IgD-negative memory B cell (primary cell): ENCODE results near the gene CPLX1. TPM values are rescaled to one million over a fixed set of nuclear protein-coding genes. Genes with fewer than 3 reads are reported as not detected.
"Not testable (repeated sequence)": the region's sequence is repeated elsewhere in the genome, so short reads cannot be mapped to it uniquely, and the experiment has no call there.

Source experiments
- H3K27ac Mint-ChIP-seq, 3 donors: one replicate each; pipeline ENCODE4 v1.8.0; 2020 to 2022; ENCODE audit warnings: mild to moderate bottlenecking in 3 of 3, mixed read lengths in 3 of 3, moderate library complexity in 1 of 3
- H3K27me3 Mint-ChIP-seq: one replicate; pipeline ENCODE4 v1.8.0; 2021; ENCODE audit warnings: mixed read lengths
- H3K36me3 Mint-ChIP-seq: one replicate; pipeline ENCODE4 v1.8.0; 2020; ENCODE audit warnings: mild to moderate bottlenecking, mixed read lengths
- H3K4me1 Mint-ChIP-seq, 3 donors: one replicate each; pipeline ENCODE4 v1.8.0; 2020 to 2022; ENCODE audit warnings: mixed read lengths in 3 of 3, mild to moderate bottlenecking in 1 of 3
- H3K4me3 Mint-ChIP-seq, 4 donors: one replicate each; pipeline ENCODE4 v1.8.0; 2020 to 2022; ENCODE audit warnings: mild to moderate bottlenecking in 4 of 4, mixed read lengths in 4 of 4, moderate library complexity in 3 of 4
- H3K9me3 Mint-ChIP-seq, 3 donors: one replicate each; pipeline ENCODE4 v1.8.0; 2020 to 2021; ENCODE audit warnings: mixed read lengths in 3 of 3, mild to moderate bottlenecking in 1 of 3
- polyA plus RNA-seq: library from polyadenylated mRNA; unstranded; fragments of 300-500 nt; fragmentation: Illumina TruSeq; gene quantifications from one replicate; pipeline ENCODE4 v1.2.3, GENCODE V29; 2021

CPLX1 gene
- polyA plus RNA-seq, 1 donor from 2014 or later: not detected

DNA sequence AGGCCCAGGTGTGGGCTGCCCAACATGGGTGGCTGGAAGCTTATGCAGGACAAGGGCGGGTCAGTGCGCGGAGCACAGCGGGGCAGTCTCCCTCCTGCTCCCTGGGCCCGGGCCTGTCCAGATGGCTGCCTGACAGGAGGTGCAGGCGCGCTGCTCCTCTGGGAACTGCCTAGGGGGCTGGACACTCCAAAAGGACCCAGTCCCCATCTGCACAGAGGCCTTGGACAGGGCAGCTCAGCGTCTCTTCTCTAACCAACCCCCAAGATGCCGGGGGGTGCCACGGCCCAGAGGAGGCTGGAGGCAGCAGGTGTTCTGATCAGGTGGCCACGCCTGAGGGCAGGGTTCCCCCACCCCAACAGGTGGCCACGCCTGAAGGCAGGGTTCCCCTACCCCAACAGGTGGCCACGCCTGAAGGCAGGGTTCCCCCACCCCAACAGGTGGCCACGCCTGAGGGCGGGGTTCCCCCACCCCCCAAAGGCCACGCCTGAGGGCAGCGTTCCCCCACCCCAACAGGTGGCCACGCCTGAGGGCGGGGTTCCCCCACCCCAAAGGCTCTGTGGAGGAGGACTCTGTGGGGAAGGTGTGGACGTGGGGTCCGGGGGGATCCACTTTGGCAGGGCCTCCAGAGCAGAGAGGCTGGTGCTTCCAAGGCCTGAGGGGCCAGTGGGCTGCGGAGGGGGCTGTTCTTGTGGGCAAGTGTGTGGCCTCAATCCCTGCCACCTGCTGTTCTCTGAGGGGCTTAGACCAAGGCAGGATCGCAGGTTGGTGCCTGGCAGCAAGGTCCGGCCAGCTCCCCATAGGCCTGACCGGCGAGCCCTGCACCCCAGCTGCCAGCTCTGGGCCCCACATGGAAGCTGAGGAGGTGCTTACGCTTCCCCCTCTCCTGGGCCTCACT lies 36.1 kb downstream of the CPLX1 start:
- H3K27ac Mint-ChIP-seq: no peak overlapping the region
- H3K9me3 Mint-ChIP-seq: no peaks in the 10 kb centered on the region
- H3K27me3 Mint-ChIP-seq: peaks cover 46% of the 10 kb centered on the region
- peaks cover 17 to 22% (median 20%) of the 10 kb centered on the region in 3 donors for H3K4me1 Mint-ChIP-seq
- H3K4me3 Mint-ChIP-seq: no peak overlapping the region
- H3K36me3 Mint-ChIP-seq: no peaks in the 10 kb centered on the region

DNA sequence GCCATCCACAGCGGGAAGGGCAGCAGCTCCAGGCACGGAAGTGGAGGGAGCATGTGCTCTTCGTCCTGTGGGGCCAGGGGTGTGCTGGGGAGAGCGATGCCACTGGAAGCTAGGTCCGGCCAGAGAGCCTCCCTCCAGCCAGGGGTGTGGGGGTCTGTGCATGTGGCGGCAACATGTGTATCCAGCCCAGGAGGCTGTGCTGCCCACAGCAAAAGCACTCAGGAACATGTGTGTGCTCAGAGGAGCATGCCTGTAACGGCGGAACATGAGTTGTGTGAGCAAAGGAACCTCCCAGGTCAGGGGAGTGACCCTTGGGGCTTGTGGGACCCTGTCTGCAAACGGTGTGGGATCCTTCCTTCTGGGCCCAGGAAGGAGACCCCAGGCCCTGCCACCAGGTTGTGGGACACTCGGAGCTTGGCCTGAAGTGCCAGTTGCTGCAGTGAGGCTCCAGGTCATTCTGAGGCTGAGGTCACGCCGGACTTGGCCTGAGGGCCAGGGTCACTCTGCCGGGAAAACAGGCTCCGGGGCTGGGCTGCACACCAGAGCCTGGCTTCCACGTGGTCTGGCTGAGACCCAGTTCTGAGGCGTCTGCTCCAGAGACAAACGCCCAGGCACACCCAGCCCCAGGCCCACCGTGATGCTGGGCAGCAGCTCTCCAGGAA lies 37.2 kb downstream of the CPLX1 start:
- Mint-ChIP-seq H3K4me1 (peaks cover 6 to 13% (median 12%) of the 10 kb centered on the region in 3 donors), H3K9me3 (peaks cover 0 to 2% (median 0%) of the 10 kb centered on the region in 3 donors), H3K36me3 (no peaks in the 10 kb centered on the region), H3K27ac (no peak overlapping the region), H3K27me3 (peaks cover 44% of the 10 kb centered on the region), H3K4me3 (no peak overlapping the region)

DNA sequence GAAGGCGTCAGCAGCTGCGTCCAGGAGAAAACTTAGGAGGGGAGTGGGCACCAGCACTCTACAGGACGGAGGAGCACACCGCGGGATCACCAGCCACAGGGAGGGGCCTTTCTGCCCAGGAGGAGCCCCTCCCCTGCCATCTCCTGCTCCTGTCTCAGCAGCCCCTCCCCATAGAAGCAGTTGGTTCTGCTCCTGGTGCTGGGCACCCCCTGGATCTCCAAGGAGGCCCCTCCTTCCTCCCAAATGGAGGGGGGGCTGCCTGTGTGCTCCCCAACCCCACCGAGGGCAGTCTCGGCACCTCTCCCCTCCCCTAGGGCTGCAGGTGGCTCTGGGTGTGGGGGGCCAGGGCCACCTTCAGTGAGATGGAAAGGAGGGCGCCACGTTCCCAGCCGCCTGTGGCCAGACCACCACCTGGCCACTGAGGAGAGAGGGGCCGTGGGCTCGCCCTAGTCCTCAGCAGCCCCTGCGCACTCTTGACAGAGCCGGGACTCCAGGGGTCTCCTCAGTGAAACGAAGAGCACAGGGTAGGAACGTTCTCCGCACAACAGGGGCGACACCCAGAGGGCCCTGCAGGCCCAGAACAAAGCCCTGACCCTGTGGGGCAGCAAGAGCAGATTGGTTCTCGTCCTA lies 37.8 kb downstream of the CPLX1 start:
- no peak overlapping the region for H3K27ac Mint-ChIP-seq
- H3K27me3 Mint-ChIP-seq: peaks cover 39% of the 10 kb centered on the region
- no peaks in the 10 kb centered on the region for H3K36me3 Mint-ChIP-seq
- peaks cover 0 to 2% (median 0%) of the 10 kb centered on the region in 3 donors for H3K9me3 Mint-ChIP-seq
- H3K4me1 Mint-ChIP-seq: peaks cover 4 to 11% (median 9%) of the 10 kb centered on the region in 3 donors
- H3K4me3 Mint-ChIP-seq: no peak overlapping the region

DNA sequence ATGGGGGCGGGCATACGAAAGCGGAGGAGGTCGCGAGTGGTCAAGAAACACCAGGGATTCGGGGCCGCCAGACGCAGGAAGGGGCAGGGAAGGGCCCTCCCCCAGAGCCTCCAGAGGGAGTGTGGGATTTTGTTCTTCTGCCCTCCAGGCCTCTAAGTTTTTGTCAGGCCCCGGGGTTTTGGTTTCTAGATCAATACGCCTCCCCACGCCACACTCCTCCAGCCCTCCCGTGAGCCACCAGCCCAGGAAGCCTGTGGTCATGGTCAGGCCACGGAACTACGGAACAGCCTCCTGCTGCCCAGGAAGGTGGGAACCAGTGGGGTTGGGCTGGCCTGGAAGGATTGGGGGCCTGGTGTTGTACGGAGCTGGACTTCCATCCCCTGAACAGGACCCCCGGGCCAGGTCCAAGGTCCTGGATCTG lies 38.4 kb downstream of the CPLX1 start:
- Mint-ChIP-seq H3K4me1 (peaks cover 0 to 7% (median 5%) of the 10 kb centered on the region in 3 donors), H3K9me3 (peaks cover 0 to 2% (median 0%) of the 10 kb centered on the region in 3 donors), H3K27ac (peak overlapping the region in 2 of 3 donors; percentile 23 to 77), H3K36me3 (no peaks in the 10 kb centered on the region), H3K4me3 (no peak overlapping the region), H3K27me3 (peaks cover 33% of the 10 kb centered on the region)

DNA sequence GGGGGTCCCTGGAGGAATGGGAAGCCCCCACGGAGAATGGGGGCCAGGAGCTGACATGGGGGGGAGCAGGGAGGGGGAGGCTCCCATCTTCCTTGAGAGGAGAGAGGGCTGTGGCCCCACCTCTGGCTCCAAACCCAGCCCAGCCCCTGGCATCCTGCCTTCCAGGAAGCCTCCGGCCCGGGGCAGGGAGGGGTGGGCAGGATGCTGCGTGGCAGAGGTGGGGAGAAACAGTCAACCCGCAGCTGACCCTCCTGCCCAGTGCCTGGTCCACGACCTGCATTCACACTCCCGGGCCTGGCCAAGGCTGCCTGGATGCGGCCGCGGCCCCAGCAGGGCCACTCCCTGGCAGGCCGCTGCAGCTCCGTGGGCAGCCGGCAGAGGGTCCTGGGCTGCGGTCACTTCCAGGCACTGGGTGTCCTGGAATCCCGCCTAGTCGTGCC lies 39.0 kb downstream of the CPLX1 start:
- H3K4me3 Mint-ChIP-seq: no peak overlapping the region
- H3K4me1 Mint-ChIP-seq: peaks cover 3 to 10% (median 9%) of the 10 kb centered on the region in 3 donors
- H3K36me3 Mint-ChIP-seq: no peaks in the 10 kb centered on the region
- H3K27ac Mint-ChIP-seq: peak overlapping the region in 1 of 3 donors; percentile 77
- H3K9me3 Mint-ChIP-seq: peaks cover 0 to 2% (median 0%) of the 10 kb centered on the region in 3 donors
- H3K27me3 Mint-ChIP-seq: peaks cover 31% of the 10 kb centered on the region

DNA sequence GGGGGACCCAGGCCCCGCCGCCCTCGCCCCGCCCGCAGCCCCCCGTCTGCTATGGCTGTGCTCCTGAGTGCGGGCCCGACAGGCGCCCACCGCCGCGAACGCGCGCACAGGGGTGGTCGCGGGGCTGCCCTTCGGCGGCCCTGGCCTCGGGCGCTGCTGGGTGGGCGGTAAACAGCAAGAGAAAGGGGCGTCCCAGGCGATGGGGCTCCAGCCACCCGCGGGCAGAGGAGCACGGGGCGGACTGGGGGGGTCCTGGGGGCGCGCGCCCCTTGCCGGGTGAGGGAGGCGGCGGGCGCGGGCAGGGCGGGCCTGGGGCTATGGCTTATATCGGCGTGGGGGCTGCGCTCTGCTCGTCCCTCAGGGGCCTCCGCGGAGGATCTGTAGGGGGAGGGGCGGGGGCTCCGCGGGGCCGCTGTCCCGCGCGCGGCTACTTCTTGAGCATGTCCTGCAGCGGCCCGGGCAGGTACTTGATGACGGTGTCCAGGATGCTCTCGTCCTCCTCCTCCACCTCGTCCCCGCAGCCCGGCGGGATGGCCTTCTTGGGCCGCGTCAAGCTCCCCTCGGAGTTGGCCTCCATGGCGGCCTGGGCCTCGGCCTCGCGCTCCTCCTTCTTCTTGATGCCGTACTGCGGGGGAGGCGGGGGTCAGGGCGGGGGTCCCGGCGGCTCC lies 39.7 kb downstream of the CPLX1 start:
- no peaks in the 10 kb centered on the region for H3K36me3 Mint-ChIP-seq
- H3K27me3 Mint-ChIP-seq: peaks cover 31% of the 10 kb centered on the region
- no peak overlapping the region for H3K4me3 Mint-ChIP-seq
- H3K4me1 Mint-ChIP-seq: peaks cover 7 to 10% (median 9%) of the 10 kb centered on the region in 3 donors
- no peak overlapping the region for H3K27ac Mint-ChIP-seq
- H3K9me3 Mint-ChIP-seq: peaks cover 0 to 2% (median 0%) of the 10 kb centered on the region in 3 donors

DNA sequence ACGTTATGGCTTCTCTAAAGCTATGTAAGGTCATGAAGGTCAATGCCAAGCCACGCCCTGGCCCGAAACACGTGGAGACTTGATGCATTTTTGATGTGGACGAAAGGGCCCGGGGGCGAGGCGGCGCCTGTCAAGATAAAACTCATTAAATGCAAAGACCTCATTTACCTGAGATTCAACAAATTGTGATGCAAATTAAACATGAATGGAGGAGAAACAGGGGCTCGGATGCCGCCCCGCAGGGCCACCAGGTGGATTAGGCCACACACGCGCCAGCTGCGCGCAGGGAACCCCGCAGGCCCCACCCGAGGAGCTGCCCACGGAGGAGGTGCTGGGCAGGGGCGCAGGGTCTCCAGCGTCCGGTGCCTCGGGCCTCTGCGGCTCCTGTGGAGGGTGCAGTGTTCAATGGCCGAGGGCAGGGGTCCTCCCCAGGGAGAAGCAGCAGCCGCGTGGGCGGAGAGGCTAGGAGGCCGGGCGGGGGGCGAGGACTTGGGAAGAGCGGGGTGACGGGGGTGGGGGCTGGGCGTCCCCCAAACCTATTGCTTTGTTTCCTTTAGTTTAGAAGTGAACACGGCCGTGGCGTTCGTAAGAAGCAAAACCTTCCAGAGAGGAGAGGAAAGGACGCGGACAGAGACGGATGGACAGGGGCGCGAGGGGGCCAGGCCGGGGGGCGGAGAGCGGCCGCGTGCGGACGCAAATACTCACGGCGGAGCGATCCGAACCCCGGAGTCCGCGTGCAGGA lies 40.4 kb downstream of the CPLX1 start:
- Mint-ChIP-seq H3K27ac (no peak overlapping the region), H3K27me3 (peaks cover 28% of the 10 kb centered on the region), H3K9me3 (peaks cover 0 to 2% (median 0%) of the 10 kb centered on the region in 3 donors), H3K4me1 (peaks cover 7 to 13% (median 11%) of the 10 kb centered on the region in 3 donors), H3K36me3 (no peaks in the 10 kb centered on the region), H3K4me3 (peak overlapping the region in 2 of 4 donors; percentile 37 to 54)

DNA sequence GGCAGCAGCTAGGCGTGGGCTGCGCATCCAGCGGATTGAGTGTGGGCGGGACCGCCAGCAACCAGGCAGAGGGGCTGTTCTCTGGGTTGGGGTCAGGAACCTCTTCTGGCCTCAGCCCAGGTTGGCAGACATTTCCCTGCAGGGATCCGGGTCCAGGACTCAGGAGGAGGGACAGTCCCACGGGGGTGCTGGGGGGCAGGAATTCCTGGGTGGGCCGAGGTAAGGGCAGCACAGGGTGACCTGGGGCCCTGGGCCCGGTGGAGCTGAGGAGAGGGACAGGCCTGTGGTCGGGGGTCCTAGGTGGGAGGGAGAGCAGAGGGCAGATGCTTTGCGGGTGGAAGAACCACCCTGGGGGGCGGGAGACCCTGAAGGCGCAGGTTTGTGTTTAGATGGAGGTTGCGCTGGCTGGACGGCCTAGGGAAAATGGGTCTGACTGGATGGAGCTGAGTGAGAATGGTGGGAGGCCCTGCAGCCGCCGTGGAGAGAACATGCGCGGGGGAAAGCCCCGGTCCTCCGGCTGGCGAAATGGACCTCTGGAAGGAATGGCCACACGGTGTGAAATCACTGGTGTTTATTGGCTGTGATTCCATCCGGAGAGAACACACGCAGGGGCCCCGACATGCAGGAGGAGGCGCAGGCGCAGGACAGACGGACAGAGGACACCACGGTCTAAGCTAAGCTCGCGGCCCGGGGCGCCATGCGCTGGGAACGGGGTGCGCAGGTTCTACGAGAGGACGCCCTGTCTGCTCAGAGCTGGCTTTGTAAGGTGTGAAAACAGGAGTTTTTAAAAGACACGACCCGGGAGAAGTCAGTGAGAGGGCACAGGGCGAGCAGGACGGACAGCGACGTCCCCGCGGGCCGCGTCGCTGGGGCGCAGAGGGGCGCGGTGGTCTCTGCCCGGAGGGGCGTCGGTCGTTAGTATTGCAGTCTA lies 41.3 kb downstream of the CPLX1 start:
- peaks cover 28% of the 10 kb centered on the region for H3K27me3 Mint-ChIP-seq
- H3K36me3 Mint-ChIP-seq: peaks cover 1% of the 10 kb centered on the region
- no peak overlapping the region for H3K27ac Mint-ChIP-seq
- peak overlapping the region; percentile 12 to 75 (median 50) for H3K4me3 Mint-ChIP-seq
- peaks cover 0 to 2% (median 0%) of the 10 kb centered on the region in 3 donors for H3K9me3 Mint-ChIP-seq
- H3K4me1 Mint-ChIP-seq: peaks cover 7 to 21% (median 18%) of the 10 kb centered on the region in 3 donors

DNA sequence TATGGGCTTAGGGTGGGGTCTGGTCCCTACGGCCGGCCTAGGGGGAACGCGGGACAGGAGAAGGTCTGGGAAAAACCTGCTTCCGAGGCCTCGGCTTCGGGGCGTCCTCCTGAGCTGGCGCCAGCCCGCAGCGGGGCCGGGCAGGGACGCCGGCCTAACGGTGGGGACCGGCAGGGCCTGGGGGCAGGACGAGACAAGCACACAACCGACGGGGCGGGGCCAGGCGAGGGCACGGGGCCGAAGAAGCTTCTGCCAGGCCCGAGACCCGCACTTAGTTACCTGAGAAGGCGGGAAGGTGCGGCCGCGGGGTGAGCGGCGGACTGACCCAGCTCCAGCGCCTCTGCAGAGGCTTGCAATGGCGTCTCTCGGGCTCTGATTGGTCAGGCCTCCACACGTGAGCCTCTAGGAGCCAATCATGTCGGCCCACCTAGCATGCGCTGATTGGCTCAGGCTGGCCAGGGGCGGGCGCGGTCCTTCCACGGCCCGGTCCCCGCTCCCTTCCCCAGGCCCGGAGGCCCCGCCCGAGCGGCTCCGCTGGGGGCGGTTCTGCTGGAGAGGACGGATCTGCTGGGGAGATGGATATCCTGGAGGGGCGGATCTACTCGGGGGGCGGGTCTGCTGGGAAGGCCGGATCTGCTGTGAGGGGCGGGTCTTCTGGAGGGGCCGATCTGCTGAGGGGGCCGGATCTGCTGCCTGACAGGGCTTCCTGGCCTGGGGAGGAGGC lies 44.3 kb downstream of the CPLX1 start:
- Mint-ChIP-seq H3K4me3 (peak overlapping the region; percentile 90 to 97 (median 96)), H3K4me1 (peaks cover 18 to 28% (median 20%) of the 10 kb centered on the region in 3 donors), H3K36me3 (peaks cover 4% of the 10 kb centered on the region), H3K27ac (peak overlapping the region; percentile 96 to 99 (median 98)), H3K9me3 (peaks cover 0 to 2% (median 0%) of the 10 kb centered on the region in 3 donors), H3K27me3 (peaks cover 18% of the 10 kb centered on the region)

DNA sequence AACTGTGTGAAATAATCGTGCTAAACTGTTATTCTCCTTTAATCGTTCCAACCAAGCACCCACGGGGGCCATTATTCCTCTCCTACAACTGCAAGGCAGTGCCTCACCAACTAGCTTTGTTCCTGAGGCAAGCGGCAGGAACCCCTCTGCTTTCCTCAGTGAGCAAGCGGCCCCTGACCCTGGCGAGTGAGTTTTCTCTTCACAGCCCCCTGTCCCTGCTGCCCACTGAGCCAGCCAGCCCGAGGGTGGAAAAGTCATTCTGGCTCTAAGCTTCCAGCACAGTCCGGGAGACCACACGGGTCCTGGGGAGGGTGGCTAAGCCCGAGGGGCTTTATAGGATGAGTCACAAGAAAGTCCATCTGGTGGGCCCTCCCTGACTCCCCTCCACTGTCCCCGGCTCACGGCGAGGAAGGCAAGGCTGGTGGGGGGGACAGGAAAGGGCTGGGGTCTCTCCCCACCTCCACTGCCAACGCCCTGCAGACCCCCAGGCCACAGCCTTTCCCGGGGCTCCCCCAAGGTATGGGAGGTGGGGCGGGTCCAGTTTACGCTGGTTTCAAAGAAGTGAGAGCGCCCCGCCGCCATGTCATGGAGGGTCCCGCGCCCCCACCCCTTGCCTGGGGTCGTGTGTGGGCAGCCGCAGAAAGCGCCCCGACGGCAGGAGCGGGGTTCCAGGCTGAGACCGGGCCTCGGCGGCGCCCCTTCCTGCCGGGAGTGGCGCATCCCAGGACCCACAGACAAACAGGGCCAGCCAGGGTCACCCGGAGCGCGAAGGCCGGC lies 45.0 kb downstream of the CPLX1 start:
- peaks cover 5% of the 10 kb centered on the region for H3K36me3 Mint-ChIP-seq
- peak overlapping the region; percentile 96 to 99 (median 98) for H3K27ac Mint-ChIP-seq

DNA sequence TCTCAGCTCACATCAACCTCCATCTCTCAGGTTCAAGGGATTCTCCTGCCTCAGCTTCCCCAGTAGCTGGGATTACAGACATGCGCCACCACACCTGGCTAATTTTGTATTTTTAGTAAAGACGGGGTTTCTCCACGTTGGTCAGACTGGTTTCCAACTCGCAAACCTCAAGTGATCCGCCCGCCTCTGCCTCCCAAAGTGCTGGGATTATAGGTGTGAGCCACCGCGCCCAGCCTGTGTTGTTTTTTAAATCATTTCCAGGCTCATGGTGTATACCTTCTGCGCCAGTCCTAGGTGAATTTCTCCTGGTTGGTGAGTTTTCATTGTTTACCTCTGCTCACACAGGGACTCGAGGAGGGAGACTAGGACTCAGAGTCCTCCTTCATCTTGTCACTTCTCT lies 45.7 kb downstream of the CPLX1 start:
- not testable (repeated sequence) for H3K36me3 Mint-ChIP-seq, H3K9me3 Mint-ChIP-seq
- Mint-ChIP-seq H3K4me1 (peaks cover 19 to 33% (median 21%) of the 10 kb centered on the region in 3 donors), H3K27ac (peak overlapping the region; percentile 63 to 98 (median 85)), H3K4me3 (peak overlapping the region; percentile 90 to 97 (median 96)), H3K27me3 (peaks cover 13% of the 10 kb centered on the region)

More for the DNA sequence above, 45.0 kb downstream of the CPLX1 start:
- Mint-ChIP-seq H3K4me1 (peaks cover 20 to 32% (median 20%) of the 10 kb centered on the region in 3 donors), H3K27me3 (peaks cover 18% of the 10 kb centered on the region), H3K9me3 (peaks cover 0 to 2% (median 0%) of the 10 kb centered on the region in 3 donors), H3K4me3 (peak overlapping the region; percentile 90 to 97 (median 96))

DNA sequence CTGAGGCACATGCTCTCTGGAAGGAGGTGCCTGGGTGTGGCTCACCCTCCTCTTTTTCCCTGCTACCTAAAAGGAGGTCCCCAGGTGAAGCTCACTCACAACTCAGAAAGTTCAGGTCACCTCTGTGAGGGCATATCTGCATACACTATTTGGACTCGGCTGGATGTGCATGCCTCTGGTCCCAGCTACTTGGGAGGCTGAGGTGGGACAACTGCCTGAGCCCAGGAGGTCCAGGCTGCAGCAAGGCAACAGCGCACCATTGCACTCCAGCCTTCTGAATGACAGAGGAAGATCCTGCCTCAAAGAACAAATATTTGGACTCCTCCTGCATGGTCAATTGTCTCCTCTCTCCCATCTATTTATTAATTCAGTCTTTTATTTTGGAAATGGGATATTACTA lies 46.4 kb downstream of the CPLX1 start:
- peaks cover 7% of the 10 kb centered on the region for H3K36me3 Mint-ChIP-seq
- peaks cover 0 to under 1% (median 0%) of the 10 kb centered on the region in 3 donors for H3K9me3 Mint-ChIP-seq
- H3K4me3 Mint-ChIP-seq: peak overlapping the region; percentile 70 to 97 (median 88)
- H3K27ac Mint-ChIP-seq: peak overlapping the region in 2 of 3 donors; percentile 63 to 83
- H3K4me1 Mint-ChIP-seq: peaks cover 22 to 34% (median 25%) of the 10 kb centered on the region in 3 donors
- H3K27me3 Mint-ChIP-seq: peaks cover 6% of the 10 kb centered on the region
